ENCODE data around the gene SARDH.

The SARDH gene

GRCh38 chr9:133647148-133647547 is 91.0 kb downstream of the SARDH start:
- DNase-seq (ENCODE audit: low read depth), result no peak

GRCh38 chr9:133645021-133645765 is 93.0 kb downstream of the SARDH start:
- DNase-seq (ENCODE audit: low read depth), result no peak

- DNase-seq (ENCODE audit: low read depth), result no peak
Measured at GRCh38 chr9:133643978-133644760, 94.0 kb downstream of the SARDH start.

GRCh38 chr9:133643362-133643755 is 94.8 kb downstream of the SARDH start:
- no peak for DNase-seq (ENCODE audit: low read depth)

GRCh38 chr9:133642708-133643361 is 95.3 kb downstream of the SARDH start:
- no peak for DNase-seq (ENCODE audit: low read depth)

GRCh38 chr9:133641861-133642595 is 96.1 kb downstream of the SARDH start:
- no peak for DNase-seq (ENCODE audit: low read depth)

- DNase-seq (ENCODE audit: low read depth), result no peak
Measured at GRCh38 chr9:133641396-133641655, 96.8 kb downstream of the SARDH start.

GRCh38 chr9:133640580-133641395 is 97.4 kb downstream of the SARDH start:
- no peak for DNase-seq (ENCODE audit: low read depth)

- DNase-seq (ENCODE audit: low read depth), result no peak
Measured at GRCh38 chr9:133640160-133640559, 98.0 kb downstream of the SARDH start.

- DNase-seq (ENCODE audit: low read depth), result no peak
Measured at GRCh38 chr9:133639613-133640012, 98.5 kb downstream of the SARDH start.

GRCh38 chr9:133638711-133639110 is 99.4 kb downstream of the SARDH start:
- no peak for DNase-seq (ENCODE audit: low read depth)

GRCh38 chr9:133638076-133638475 is 100.1 kb downstream of the SARDH start:
- DNase-seq (ENCODE audit: low read depth), result no peak

- DNase-seq (ENCODE audit: low read depth), result no peak
Measured at GRCh38 chr9:133637451-133638055, 100.6 kb downstream of the SARDH start.

- DNase-seq (ENCODE audit: low read depth), result no peak
Measured at GRCh38 chr9:133636902-133637301, 101.2 kb downstream of the SARDH start.

- no peak for DNase-seq (ENCODE audit: low read depth)
Measured at GRCh38 chr9:133635533-133636531, 102.3 kb downstream of the SARDH start, which contains the start of gene DBH. DBH (plus strand) TSS chr9:133636363; CDS start chr9:133636372, 9 bp downstream.

GRCh38 chr9:133635098-133635497 is 103.1 kb downstream of the SARDH start:
- no peak for DNase-seq (ENCODE audit: low read depth)

GRCh38 chr9:133634081-133634691 is 104.0 kb downstream of the SARDH start:
- no peak for DNase-seq (ENCODE audit: low read depth)

- DNase-seq (ENCODE audit: low read depth), result no peak
Measured at GRCh38 chr9:133633681-133634080, 104.5 kb downstream of the SARDH start.
